GM19452 (cell line): ENCODE measurements around the gene ITGB8.

Source experiments
- ATAC-seq: cut with Tn5 transposase; IDR thresholded peaks from one replicate; pipeline ENCODE4 v1.9.1; 2021; ENCODE audit not compliant: unreplicated experiment

The ITGB8 gene

DNA sequence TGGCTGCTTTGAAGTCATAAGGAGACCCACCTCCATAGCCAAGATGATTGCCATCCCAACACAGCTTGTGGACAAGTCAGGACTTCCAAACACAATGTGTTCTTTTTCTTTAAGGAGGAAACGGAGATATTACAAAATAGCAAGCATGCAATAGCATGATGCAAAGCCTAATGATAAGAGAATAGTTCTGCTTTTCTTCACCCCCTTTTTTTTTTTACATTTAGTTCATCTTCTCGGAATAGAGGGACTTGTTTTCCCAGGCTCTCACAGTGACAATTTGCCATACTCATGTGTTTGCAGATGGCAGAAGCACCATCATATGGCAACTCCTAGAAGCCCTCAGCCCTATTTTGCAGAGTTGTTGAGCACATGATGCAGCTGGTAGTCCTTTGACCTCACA lies 119.8 kb downstream of the ITGB8 start:
- ATAC-seq: no peak

GRCh38 chr7:20454202-20454601 lies 123.5 kb downstream of the ITGB8 start:
- ATAC-seq: no peak

DNA sequence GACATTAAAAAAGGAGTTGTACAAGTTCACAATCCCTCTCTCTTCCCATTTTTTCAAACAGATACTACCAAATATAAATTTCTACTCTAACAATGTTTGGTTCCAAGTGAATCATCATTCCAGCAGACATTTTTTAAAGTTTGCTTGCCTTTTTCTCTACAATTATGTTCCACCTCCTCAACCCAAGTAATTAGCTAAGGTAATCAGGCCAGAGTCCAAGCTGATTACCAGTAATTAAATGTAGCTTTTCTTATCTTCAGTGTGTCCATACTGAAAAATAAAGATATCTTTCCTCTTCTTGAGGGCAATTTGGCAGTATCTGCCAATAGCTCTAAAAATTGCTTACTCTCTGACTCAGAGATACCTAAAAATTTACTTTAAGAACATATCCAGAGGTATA lies 126.0 kb downstream of the ITGB8 start:
- no peak for ATAC-seq

- ATAC-seq: no peak
Observed at GRCh38 chr7:20458521-20458920, 127.8 kb downstream of the ITGB8 start.

DNA sequence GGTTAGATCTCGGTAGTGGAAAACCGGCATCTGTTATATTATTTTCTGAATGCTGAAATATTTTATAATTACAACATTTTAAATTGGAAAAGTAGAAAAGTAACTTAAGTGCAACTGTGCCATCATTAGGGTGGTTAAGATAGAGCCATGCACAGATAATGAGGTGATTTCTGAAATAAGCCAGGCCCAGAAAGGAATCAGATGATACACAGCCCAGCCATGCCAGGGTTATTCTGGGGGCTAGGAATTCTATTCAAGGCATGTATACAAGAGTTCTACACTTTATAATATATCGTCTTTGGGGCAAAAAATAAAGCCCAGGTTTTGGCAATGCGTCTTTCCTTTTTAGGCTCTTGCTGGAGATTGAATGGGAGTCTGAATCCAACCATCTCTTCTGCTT lies 128.7 kb downstream of the ITGB8 start:
- no peak for ATAC-seq

DNA sequence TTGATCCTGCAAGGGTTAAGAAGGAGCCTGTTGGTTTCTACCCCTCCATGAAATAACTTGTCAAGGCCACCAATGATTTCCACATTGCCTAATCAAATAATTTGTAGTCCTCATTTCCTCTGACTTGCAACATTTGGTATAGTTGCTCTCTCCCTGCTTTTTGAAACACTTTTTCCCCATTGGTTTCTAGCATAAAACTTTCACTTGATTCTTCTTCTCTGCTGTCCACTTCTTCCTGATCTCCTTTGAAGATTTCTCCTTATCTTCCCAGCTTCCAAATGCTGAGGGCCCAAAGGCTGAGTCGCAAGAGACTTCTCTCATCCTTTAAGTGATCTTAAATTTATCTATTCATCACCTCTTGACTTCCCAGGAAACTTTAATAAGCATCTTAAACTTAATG lies 134.2 kb downstream of the ITGB8 start:
- ATAC-seq: no peak
